Stomach (tissue), 9 donors: Measurements from ENCODE around the gene TEKT2. TPM values are rescaled to one million over a fixed set of nuclear protein-coding genes. Genes with fewer than 3 reads are reported as not detected.

ENCODE experiments used
- DNase-seq, 2 donors: peaks; one replicate each; pipeline versions ENCODE4 v3.0.0 to v3.0.0-alpha.2; 2013 to 2019
- H3K27ac ChIP-seq, 5 donors: fragments of 200-600 bp in 4 of 5; sonication (generic) in 4 of 5; one replicate each; pipeline ENCODE4 v1.5.1; 2013 to 2019; ENCODE audit warnings: mild to moderate bottlenecking in 1 of 5, moderate library complexity in 1 of 5
- H3K27me3 ChIP-seq, 3 donors: fragments of 200-600 bp; sonication (generic); one replicate each; pipeline ENCODE4 v1.5.1; 2017 to 2019; ENCODE audit warnings: mixed run types in 1 of 3
- H3K36me3 ChIP-seq, 4 donors: fragments of 200-600 bp; sonication (generic); 1 replicate in 3 of 4; 2 replicates in 1 of 4; pipeline ENCODE4 v1.5.1; 2016 to 2019
- H3K4me1 ChIP-seq, 4 donors: fragments of 200-600 bp; sonication (generic); one replicate each; pipeline ENCODE4 v1.5.1; 2016 to 2019
- H3K4me3 ChIP-seq, 4 donors: fragments of 200-600 bp; sonication (generic) in 3 of 4; one replicate each; pipeline ENCODE4 v1.5.1; 2016 to 2019; ENCODE audit warnings: mild to moderate bottlenecking in 1 of 4
- H3K9me3 ChIP-seq, 4 donors: fragments of 200-600 bp; sonication (generic); one replicate each; pipeline ENCODE4 v1.5.1; 2016 to 2019
- CTCF ChIP-seq, 7 experiments: fragments of 450-650 bp in 4 of 7; fragments of 200-600 bp in 3 of 7; sonication (generic) in 3 of 7; IDR thresholded peaks; one replicate each; pipeline ENCODE4 v1.5.1; 2016 to 2019; ENCODE audit warnings: antibody characterized with exemption in 7 of 7, control low read depth in 2 of 7, mild to moderate bottlenecking in 1 of 7
- EP300 ChIP-seq: sonication (generic); formaldehyde crosslinking; IDR thresholded peaks from one replicate; pipeline ENCODE4 v1.6.1; 2017; ENCODE audit warnings: antibody characterized with exemption
- POLR2A ChIP-seq, 4 donors: fragments of 450-650 bp; IDR thresholded peaks; one replicate each; pipeline ENCODE4 v1.6.1; 2016; ENCODE audit warnings: antibody characterized with exemption in 4 of 4, control low read depth in 2 of 4, mild to moderate bottlenecking in 1 of 4, moderate library complexity in 1 of 4
- POLR2AphosphoS5 ChIP-seq, 3 donors: sonication (generic); formaldehyde crosslinking; IDR thresholded peaks; one replicate each; pipeline ENCODE4 v1.6.1; 2016; ENCODE audit warnings: antibody characterized with exemption in 3 of 3
- WGBS, 5 donors: extraction: QIAGEN DNeasy Blood & Tissue Kit in 3 of 5; methylation state at CpG; one replicate each; pipeline versions ENCODE4 v1.1.5 to v1.1.7; 2013 to 2018; 5-methylcytosine and 5-hydroxymethylcytosine counted together
- intact Hi-C: fragments of 100-400 bp; cut with DNase I; formaldehyde crosslinking; loops from one replicate; pipeline ENCODE4 v1.15.1; 2023; ENCODE audit warnings: low total_unique reads
- polyA plus RNA-seq, 3 donors: library from polyadenylated mRNA; stranded (reverse); fragments of 200-250 nt; gene quantifications; one replicate each; pipeline ENCODE4 v1.2.3, GENCODE V29; 2013
- total RNA-seq, 5 donors: library from RNA; depleted of rRNA; stranded (reverse); fragments of >200 nt; gene quantifications; one replicate each; pipeline versions ENCODE4 v1.1.0 to v1.2.3, GENCODE V29; 2014 to 2016
- donor health status: healthy with polysubstance abuse.
- donor health status: Bipolar disorder and iron deficiency.
- donor health status: healthy.

TEKT2 gene
- total and polyA plus RNA-seq, 8 donors = 0.25 to 0.76 (median 0.60) TPM; not detected in 5

GRCh38 chr1:36115200-36115669 lies 31.3 kb downstream of the TEKT2 start:
- Histone ChIP-seq H3K27ac (peak overlapping the region; percentile 15 to 83 (median 71)), H3K4me1 (peaks cover 16 to 57% (median 33%) of the 10 kb centered on the region in 4 donors), H3K27me3 (no peaks in the 10 kb centered on the region), H3K36me3 (no peaks in the 10 kb centered on the region), H3K9me3 (no peaks in the 10 kb centered on the region), H3K4me3 (no peak overlapping the region)
- intact Hi-C loops = no loop called here
- 22 to 60% (median 34%) methylated on average over 9 to 18 of the region's 18 CpGs for WGBS, 5 donors
- DNase-seq = peak; percentile 61 to 67
- no peak for TF ChIP-seq POLR2AphosphoS5 (IDR thresholded peaks at IDR 0.05)
- TF ChIP-seq EP300 = no peak
- no peak for TF ChIP-seq POLR2A (IDR thresholded peaks at IDR 0.05)
- TF ChIP-seq CTCF (IDR thresholded peaks at IDR 0.05) = no peak

- DNase-seq = no peak
- WGBS, 5 donors = 67 to 73% (median 69%) methylated on average over 5 of the region's 5 CpGs
- TF ChIP-seq CTCF (IDR thresholded peaks at IDR 0.05) = no peak
- TF ChIP-seq POLR2AphosphoS5 (IDR thresholded peaks at IDR 0.05) = no peak
- TF ChIP-seq POLR2A (IDR thresholded peaks at IDR 0.05) = no peak
- intact Hi-C loops = no loop called here
- H3K36me3 ChIP-seq = no peaks in the 10 kb centered on the region
- H3K27me3 ChIP-seq = no peaks in the 10 kb centered on the region
- H3K4me3 ChIP-seq = no peak overlapping the region
- peaks cover 16 to 59% (median 34%) of the 10 kb centered on the region in 4 donors for H3K4me1 ChIP-seq
- peak overlapping the region in 4 of 5 donors; percentile 64 to 83 (median 72) for H3K27ac ChIP-seq
- no peaks in the 10 kb centered on the region for H3K9me3 ChIP-seq
Measured at GRCh38 chr1:36115931-36116330, 32.0 kb downstream of the TEKT2 start.

GRCh38 chr1:36116901-36117300 lies 33.0 kb downstream of the TEKT2 start:
- DNase-seq = no peak
- peaks cover 16 to 65% (median 34%) of the 10 kb centered on the region in 4 donors for H3K4me1 ChIP-seq
- peak overlapping the region in 3 of 5 donors; percentile 17 to 83 (median 49) for H3K27ac ChIP-seq
- TF ChIP-seq EP300 = no peak
- TF ChIP-seq POLR2A (IDR thresholded peaks at IDR 0.05) = no peak
- no peak for TF ChIP-seq POLR2AphosphoS5 (IDR thresholded peaks at IDR 0.05)
- intact Hi-C loops = no loop called here
- no peaks in the 10 kb centered on the region for H3K36me3 ChIP-seq
- no peaks in the 10 kb centered on the region for H3K9me3 ChIP-seq
- no peaks in the 10 kb centered on the region for H3K27me3 ChIP-seq
- H3K4me3 ChIP-seq = no peak overlapping the region
- whole genome bisulfite sequencing, 5 donors = 84 to 89% (median 86%) methylated on average over 2 to 5 of the region's 5 CpGs

- intact Hi-C loops = no loop called here
- 58 to 72% (median 65%) methylated on average over 6 to 10 of the region's 10 CpGs for WGBS, 5 donors
- Histone ChIP-seq H3K4me3 (no peak overlapping the region), H3K27me3 (no peaks in the 10 kb centered on the region), H3K4me1 (peaks cover 16 to 81% (median 40%) of the 10 kb centered on the region in 4 donors), H3K36me3 (no peaks in the 10 kb centered on the region), H3K9me3 (no peaks in the 10 kb centered on the region), H3K27ac (peak overlapping the region in 4 of 5 donors; percentile 31 to 83 (median 50))
- TF ChIP-seq POLR2A (IDR thresholded peaks at IDR 0.05) (no peak), EP300 (no peak), CTCF (IDR thresholded peaks at IDR 0.05) (no peak), POLR2AphosphoS5 (IDR thresholded peaks at IDR 0.05) (no peak)
- no peak for DNase-seq
Measured at GRCh38 chr1:36118447-36119204, 34.7 kb downstream of the TEKT2 start.
